Body of pancreas (tissue), 4 donors: ENCODE measurements around the gene DMD.

Experiments used
- CTCF ChIP-seq, 7 experiments: fragments of 450-650 bp in 4 of 7; fragments of 200-600 bp in 3 of 7; sonication (generic) in 3 of 7; IDR thresholded peaks; one replicate each; pipeline ENCODE4 v1.5.1; 2016 to 2019; ENCODE audit warnings: antibody characterized with exemption in 7 of 7
- POLR2A ChIP-seq, 3 donors: fragments of 450-650 bp; IDR thresholded peaks; one replicate each; pipeline ENCODE4 v1.6.1; 2016; ENCODE audit warnings: antibody characterized with exemption in 3 of 3, mild to moderate bottlenecking in 2 of 3

GRCh38 chrX:32170481-32170880 is 1040.9 kb downstream of the DMD start:
- no peak for TF ChIP-seq POLR2A (IDR thresholded peaks at IDR 0.05)
- no peak for TF ChIP-seq CTCF (IDR thresholded peaks at IDR 0.05)
